K562 (cell line): Measurements from ENCODE around the gene NIN. TPM values are rescaled to one million over a fixed set of nuclear protein-coding genes. Genes with fewer than 3 reads are reported as not detected.

Experiments used
- ATAC-seq: fragments of 200-7000 bp; cut with Tn5 transposase; 3 replicates; pipeline ENCODE4 v1.9.1; 2020; ENCODE audit warnings: moderate library complexity
- BruUV-seq: library from RNA; stranded (reverse); fragments of 400-500 nt; replicated peaks from 2 replicates; lab custom pipeline; 2021; lab: Mats Ljungman, UMichigan
- CTCF ChIA-PET: fragments of 300-600 bp; formaldehyde crosslinking; extraction: SDS; loops from one replicate; lab custom pipeline; 2021; ENCODE audit warnings: low intra/inter-chr PET ratio; lab: Yijun Ruan, JAX
- POLR2A ChIA-PET: fragments of 300-600, 350-650 bp; sonication (Branson Sonifier 250); formaldehyde crosslinking; extraction: SDS; loops from one replicate; lab custom pipeline; 2021; ENCODE audit warnings: antibody characterized with exemption, inconsistent platforms; lab: Yijun Ruan, JAX
- DNase-seq, 4 experiments: peaks; one replicate each; pipeline versions ENCODE4 v3.0.0 to v3.0.0-alpha.2; 2011 to 2018; ENCODE audit warnings: low spot score in 3 of 4, mixed read lengths in 3 of 4; ENCODE audit errors: extremely low read depth in 1 of 4
- FAIRE-seq: peaks from 2 replicates; lab custom pipeline; 2011; peaks lifted over from hg19 to GRCh38; lab: Jason Lieb, UNC
- H2AFZ ChIP-seq: 2 replicates; pipeline ENCODE4 v1.6.0; 2011; ENCODE audit warnings: low read depth, low read length, control low read depth, inconsistent platforms
- H3K27ac ChIP-seq: fragments of 200-600 bp; 3 replicates; pipeline ENCODE4 v1.8.0; 2011; ENCODE audit warnings: low read depth, mild to moderate bottlenecking, control low read depth, inconsistent platforms, low read length, moderate library complexity, mixed read lengths; ENCODE audit errors: extremely low read depth
- H3K27me3 ChIP-seq, 2 experiments: fragments of 300-600 bp in 1 of 2; 2 replicates in 1 of 2; 3 replicates in 1 of 2; pipeline versions ENCODE4 v1.6.0 to v1.8.0; 2011; ENCODE audit warnings: inconsistent platforms in 2 of 2, low read length in 2 of 2, mild to moderate bottlenecking in 1 of 2, mixed read lengths in 1 of 2, moderate library complexity in 1 of 2; ENCODE audit not compliant: control insufficient read depth in 2 of 2, insufficient read depth in 2 of 2
- H3K36me3 ChIP-seq: fragments of 300-600 bp; 3 replicates; pipeline ENCODE4 v1.8.0; 2011; ENCODE audit warnings: mild to moderate bottlenecking, low read length, inconsistent platforms; ENCODE audit not compliant: control insufficient read depth, insufficient read depth
- H3K4me1 ChIP-seq, 2 experiments: fragments of 200-600 bp in 1 of 2; replicated peaks in 1 of 2; 2 replicates in 1 of 2; 3 replicates in 1 of 2; pipeline versions ENCODE4 v1.5.1 to v1.8.0; 2011; ENCODE audit warnings: inconsistent platforms in 2 of 2, low read length in 2 of 2, mild to moderate bottlenecking in 1 of 2, mixed read lengths in 1 of 2, moderate library complexity in 1 of 2; ENCODE audit not compliant: control insufficient read depth in 2 of 2, insufficient read depth in 2 of 2
- H3K4me2 ChIP-seq: 2 replicates; pipeline ENCODE4 v1.6.1; 2011; ENCODE audit warnings: low read length, control low read depth, inconsistent platforms, mixed read lengths; ENCODE audit not compliant: insufficient read depth
- H3K4me3 ChIP-seq: fragments of 200-600 bp; sonication (generic), shearing (Covaris generic); 2 replicates; pipeline ENCODE4 v1.5.1; 2016; ENCODE audit warnings: control low read depth, inconsistent platforms
- H3K79me2 ChIP-seq: fragments of 200-600 bp; 3 replicates; pipeline ENCODE4 v1.8.0; 2011; ENCODE audit warnings: low read length, inconsistent platforms; ENCODE audit not compliant: control insufficient read depth, insufficient read depth
- H3K9ac ChIP-seq, 2 experiments: 2 replicates each; pipeline versions ENCODE4 v1.6.0 to v1.6.1; 2011; ENCODE audit warnings: low read depth in 2 of 2, low read length in 2 of 2, control low read depth in 1 of 2, inconsistent platforms in 1 of 2, mild to moderate bottlenecking in 1 of 2, mixed read lengths in 1 of 2; ENCODE audit not compliant: insufficient read depth in 1 of 2
- H3K9me1 ChIP-seq: one replicate; pipeline ENCODE4 v1.6.0; 2011; ENCODE audit warnings: inconsistent platforms, mild to moderate bottlenecking, low read length, moderate library complexity; ENCODE audit not compliant: control insufficient read depth, insufficient read depth
- H3K9me3 ChIP-seq: replicated peaks from 2 replicates; pipeline ENCODE4 v1.5.1; 2011; ENCODE audit warnings: low read depth, low read length, inconsistent platforms; ENCODE audit not compliant: control insufficient read depth, insufficient read depth
- H4K20me1 ChIP-seq: replicated peaks from 2 replicates; pipeline ENCODE4 v1.6.1; 2011; ENCODE audit warnings: low read length, inconsistent platforms, mixed read lengths; ENCODE audit not compliant: control insufficient read depth, insufficient read depth
- CBX2 ChIP-seq: fragments of 200-600 bp; sonication (generic); IDR thresholded peaks from one replicate; pipeline ENCODE4 v1.6.1; 2012; ENCODE audit warnings: mild to moderate bottlenecking, low read length, inconsistent platforms; ENCODE audit not compliant: insufficient read depth, poor library complexity, severe bottlenecking
- HDAC8 ChIP-seq: fragments of 450-650 bp; IDR thresholded peaks from 2 replicates; pipeline ENCODE4 v1.6.1; 2016; ENCODE audit warnings: mild to moderate bottlenecking, missing genetic modification characterization, moderate library complexity, missing compliant biosample characterization
- ILK ChIP-seq: fragments of 450-650 bp; IDR thresholded peaks from 2 replicates; pipeline ENCODE4 v1.6.1; 2016; ENCODE audit warnings: missing genetic modification characterization, low read depth, mild to moderate bottlenecking, missing compliant biosample characterization, moderate library complexity, borderline replicate concordance
- KAT7 ChIP-seq: sonication (generic); formaldehyde crosslinking; IDR thresholded peaks from 2 replicates; pipeline ENCODE4 v1.8.0; 2022; ENCODE audit warnings: missing genetic modification reagents, mild to moderate bottlenecking, borderline replicate concordance
- KDM5B ChIP-seq: fragments of 200-600 bp; sonication (generic); IDR thresholded peaks from 2 replicates; pipeline ENCODE4 v1.6.1; 2012; ENCODE audit warnings: low read depth, mild to moderate bottlenecking, moderate library complexity, low read length, control low read depth, inconsistent platforms; ENCODE audit not compliant: insufficient replicate concordance
- MAFF ChIP-seq: IDR thresholded peaks from 2 replicates; pipeline ENCODE4 v1.6.1; 2012; ENCODE audit warnings: low read length, improper control_type of control experiment
- MNT ChIP-seq, 2 experiments: fragments of 450-650 bp; conservative IDR thresholded peaks; 2 replicates each; pipeline ENCODE4 v1.6.1; 2017; ENCODE audit warnings: mild to moderate bottlenecking in 2 of 2, moderate library complexity in 2 of 2
- SIN3A ChIP-seq, 2 experiments: fragments of 150-350 bp in 1 of 2; IDR thresholded peaks; 2 replicates each; pipeline ENCODE4 v1.6.1; 2011 to 2016; ENCODE audit warnings: borderline replicate concordance in 2 of 2, low read depth in 2 of 2, low read length in 2 of 2, mild to moderate bottlenecking in 2 of 2, moderate library complexity in 2 of 2; ENCODE audit not compliant: control insufficient read depth in 1 of 2
- SMAD2 ChIP-seq: fragments of 150-350 bp; IDR thresholded peaks from 2 replicates; pipeline ENCODE4 v1.6.1; 2014; ENCODE audit warnings: low read depth, mild to moderate bottlenecking, low read length
- TAF15 ChIP-seq: fragments of 200-400 bp; formaldehyde crosslinking; IDR thresholded peaks from 2 replicates; pipeline ENCODE4 v1.6.1; 2017; ENCODE audit warnings: mild to moderate bottlenecking, low read depth, low read length, moderate library complexity
- USF2 ChIP-seq: sonication (generic); formaldehyde crosslinking; IDR thresholded peaks from 2 replicates; pipeline ENCODE4 v1.5.0; 2020; ENCODE audit warnings: missing genetic modification reagents
- ZFX ChIP-seq: sonication (generic); formaldehyde crosslinking; IDR thresholded peaks from 2 replicates; pipeline ENCODE4 v1.8.0; 2022; ENCODE audit warnings: mild to moderate bottlenecking, missing genetic modification reagents, moderate library complexity
- ZNF316 ChIP-seq: fragments of 450-650 bp; IDR thresholded peaks from 2 replicates; pipeline ENCODE4 v1.6.1; 2016
- ZNF668 ChIP-seq: fragments of 250-450 bp; sonication (Bioruptor Pico); IDR thresholded peaks from 2 replicates; pipeline ENCODE4 v1.8.0; 2022; ENCODE audit warnings: mild to moderate bottlenecking, inconsistent platforms
- WGBS: fragments of 100-300 bp; shearing (Covaris generic); methylation state at CpG from one replicate; pipeline ENCODE4 v1.1.6; 2016; ENCODE audit warnings: low coverage, mixed read lengths; ENCODE audit not compliant: insufficient coverage; ENCODE audit errors: missing lambda C conversion rate; 5-methylcytosine and 5-hydroxymethylcytosine counted together
- in situ Hi-C: fragments of 300-500 bp; cut with MboI; formaldehyde crosslinking; loops from 4 replicates; pipeline ENCODE4 v1.15.0; 2018; ENCODE audit warnings: inconsistent platforms, mixed read lengths
- intact Hi-C: fragments of 100-400 bp; cut with micrococcal nuclease; formaldehyde crosslinking; loops from 2 replicates; pipeline ENCODE4 v1.14.2; 2022
- polyA plus RNA-seq, 8 experiments: library from polyadenylated mRNA; depleted of rRNA in 4 of 8; stranded (reverse) in 5 of 8; unstranded in 3 of 8; fragments of >200 nt; fragmentation: Nextera tagmentation in 2 of 8; fragmentation: Illumina TruSeq in 1 of 8; extraction: Ambion mirVana in 2 of 8; extraction: Trizol in 1 of 8; gene quantifications; 2 replicates each; pipeline versions ENCODE4 v1.2.1 to v1.2.3, GENCODE V29; 2011 to 2014; ENCODE audit warnings: inconsistent platforms in 1 of 8, missing spikeins in 1 of 8
- total RNA-seq, 7 experiments: library from RNA; depleted of rRNA in 6 of 7; stranded (reverse); fragments of >200 nt in 6 of 7; fragmentation: Illumina TruSeq in 2 of 7; extraction: Trizol in 2 of 7; gene quantifications; 2 replicates each; pipeline versions ENCODE4 v1.2.1 to v1.2.3, GENCODE V29; 2011 to 2021; ENCODE audit warnings: low replicate concordance in 1 of 7
- TF ChIP-seq, protein P1 (sequence below): sonication (generic); formaldehyde crosslinking; IDR thresholded peaks from 2 replicates; pipeline ENCODE4 v1.9.0; 2022; ENCODE audit warnings: mild to moderate bottlenecking, missing genetic modification reagents
- TF ChIP-seq, protein P2 (sequence below): fragments of 450-650 bp; formaldehyde crosslinking; IDR thresholded peaks from 2 replicates; pipeline ENCODE4 v1.4.0; 2020; ENCODE audit warnings: mild to moderate bottlenecking, moderate library complexity

The NIN gene
- total and polyA plus RNA-seq, 9 of the 15 experiments (the other 6 are each of a cell fraction or from before 2014, with no cell fraction given) = 0.84 to 8.4 (median 5.0) TPM

DNA sequence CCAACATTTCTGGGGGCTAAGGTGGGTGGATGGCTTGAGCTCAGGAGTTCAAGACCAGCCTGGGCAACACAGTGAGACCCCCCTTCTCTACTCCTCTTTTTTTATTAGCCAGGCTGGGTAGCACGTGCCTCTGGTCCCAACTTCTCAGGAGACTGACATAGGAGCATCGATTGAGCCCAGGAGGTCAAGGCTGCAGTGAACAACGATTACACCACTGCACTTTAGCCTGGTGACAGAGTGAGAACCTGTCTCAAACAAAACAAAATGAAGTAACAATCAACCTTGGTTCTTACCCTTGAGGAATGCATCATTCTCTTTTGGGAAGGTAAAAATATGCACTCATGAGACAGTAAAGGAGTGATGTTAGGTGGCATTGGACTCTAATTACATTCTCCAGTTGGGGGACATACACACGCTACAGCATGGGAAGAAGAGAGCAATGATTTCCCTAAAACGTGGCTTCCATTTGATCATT is 3.9 kb upstream of the NIN start:
- H3K4me1 ChIP-seq = peaks cover 0 to 18% of the 10 kb centered on the region in 2 experiments; a peak in 3 of 5 replicates
- 3% methylated on average over 5 of the region's 5 CpGs for WGBS
- no peaks in the 10 kb centered on the region for H3K9me3 ChIP-seq
- no peak overlapping the region for H3K4me2 ChIP-seq
- H3K79me2 ChIP-seq = no peaks in the 10 kb centered on the region
- intact Hi-C loops (no loop called here), in situ Hi-C loops (no loop called here)
- no peak overlapping the region for H3K9ac ChIP-seq
- H4K20me1 ChIP-seq = peaks cover 5% of the 10 kb centered on the region; the same call in 1 of the 2 replicates
- CTCF ChIA-PET = no interaction called here
- H3K4me3 ChIP-seq = no peak overlapping the region
- H2AFZ ChIP-seq = no peak overlapping the region
- DNase-seq = no peak
- no peak for FAIRE-seq
- H3K27ac ChIP-seq = no peak overlapping the region
- TF ChIP-seq SMAD2 (no peak), CBX2 (no peak), ZFX (CRISPR knock-in tag) (no peak), MNT (conservative IDR thresholded peaks at IDR 0.05) (no peak), USF2 (CRISPR knock-in tag) (no peak), ZNF316 (no peak), KAT7 (CRISPR knock-in tag) (no peak), TAF15 (no peak), ZNF668 (CRISPR knock-in tag) (no peak), KDM5B (no peak), SIN3A (IDR thresholded peaks at IDR 0.05; ENCODE audit: borderline replicate concordance in 2 of 2, control insufficient read depth in 1 of 2, low read depth in 2 of 2, low read length in 2 of 2) (no peak), ILK (no peak), HDAC8 (tag) (no peak), MAFF (no peak)
- TF ChIP-seq, protein P1, sequence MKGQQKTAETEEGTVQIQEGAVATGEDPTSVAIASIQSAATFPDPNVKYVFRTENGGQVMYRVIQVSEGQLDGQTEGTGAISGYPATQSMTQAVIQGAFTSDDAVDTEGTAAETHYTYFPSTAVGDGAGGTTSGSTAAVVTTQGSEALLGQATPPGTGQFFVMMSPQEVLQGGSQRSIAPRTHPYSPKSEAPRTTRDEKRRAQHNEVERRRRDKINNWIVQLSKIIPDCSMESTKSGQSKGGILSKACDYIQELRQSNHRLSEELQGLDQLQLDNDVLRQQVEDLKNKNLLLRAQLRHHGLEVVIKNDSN (CRISPR knock-in tag) = no peak
- TF ChIP-seq, protein P2, sequence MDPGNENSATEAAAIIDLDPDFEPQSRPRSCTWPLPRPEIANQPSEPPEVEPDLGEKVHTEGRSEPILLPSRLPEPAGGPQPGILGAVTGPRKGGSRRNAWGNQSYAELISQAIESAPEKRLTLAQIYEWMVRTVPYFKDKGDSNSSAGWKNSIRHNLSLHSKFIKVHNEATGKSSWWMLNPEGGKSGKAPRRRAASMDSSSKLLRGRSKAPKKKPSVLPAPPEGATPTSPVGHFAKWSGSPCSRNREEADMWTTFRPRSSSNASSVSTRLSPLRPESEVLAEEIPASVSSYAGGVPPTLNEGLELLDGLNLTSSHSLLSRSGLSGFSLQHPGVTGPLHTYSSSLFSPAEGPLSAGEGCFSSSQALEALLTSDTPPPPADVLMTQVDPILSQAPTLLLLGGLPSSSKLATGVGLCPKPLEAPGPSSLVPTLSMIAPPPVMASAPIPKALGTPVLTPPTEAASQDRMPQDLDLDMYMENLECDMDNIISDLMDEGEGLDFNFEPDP (CRISPR knock-in tag) = no peak
- TF ChIP-seq, all 486 proteins: peak for 0
- BruUV-seq = no TSS peak
- Histone ChIP-seq H3K27me3 (peaks cover 4 to 20% of the 10 kb centered on the region in 2 experiments; a peak in 3 of 5 replicates), H3K9me1 (no peaks in the 10 kb centered on the region), H3K36me3 (no peaks in the 10 kb centered on the region)
- POLR2A ChIA-PET = interaction anchor here (1.4 kb wide), 1 partner anchor 18 kb away, joined by 3 read pairs; no protein-coding TSS in a partner anchor
- ATAC-seq = no peak
